ENCODE results near the gene COL4A6.

- TF ChIP-seq EGR1 (IDR thresholded peaks at IDR 0.05) (no peak), NFIC (IDR thresholded peaks at IDR 0.05) (no peak)
These were observed 125.3 kb downstream of the COL4A6 start for GRCh38 chrX:108312957-108313356.

Data from Ishikawa (cell line).